ENCODE measurements around the gene BCAT1.

Gene BCAT1

GRCh38 chr12:24909667-24910066 lies 39.2 kb downstream of the BCAT1 start:
- peak overlapping the region; percentile 24; the same call in 1 of the 2 replicates for H3K4me3 ChIP-seq (ENCODE audit: low read depth, low read length)
- peaks cover 14% of the 10 kb centered on the region for H3K79me2 ChIP-seq (ENCODE audit: control insufficient read depth, insufficient read depth, low read length, unreplicated experiment)
- peaks cover 39% of the 10 kb centered on the region for H3K4me1 ChIP-seq (ENCODE audit: control insufficient read depth, insufficient read depth, low read length, unreplicated experiment)
- no peak overlapping the region for H2AFZ ChIP-seq (ENCODE audit: low read length, unreplicated experiment)
- 0 out of 2 replicates have a peak, but pooled peaks cover 6% of the 10 kb centered on the region for H3K36me3 ChIP-seq (ENCODE audit: insufficient read depth, low read length)
- H3K27ac ChIP-seq (ENCODE audit: low read depth, low read length) = peak overlapping the region; percentile 86
- no peaks in the 10 kb centered on the region for H3K27me3 ChIP-seq (ENCODE audit: insufficient read depth, low read length)

- Histone ChIP-seq H3K27ac (ENCODE audit: low read depth, low read length) (no peak overlapping the region), H3K36me3 (ENCODE audit: insufficient read depth, low read length) (0 out of 2 replicates have a peak, but pooled peaks cover 6% of the 10 kb centered on the region), H3K27me3 (ENCODE audit: insufficient read depth, low read length) (no peaks in the 10 kb centered on the region), H2AFZ (ENCODE audit: low read length, unreplicated experiment) (no peak overlapping the region), H3K79me2 (ENCODE audit: control insufficient read depth, insufficient read depth, low read length, unreplicated experiment) (peaks cover 14% of the 10 kb centered on the region), H3K4me1 (ENCODE audit: control insufficient read depth, insufficient read depth, low read length, unreplicated experiment) (peaks cover 39% of the 10 kb centered on the region), H3K4me3 (ENCODE audit: low read depth, low read length) (no peak overlapping the region)
Measured at GRCh38 chr12:24907464-24907863, 41.4 kb downstream of the BCAT1 start.

GRCh38 chr12:24906141-24906540 lies 42.8 kb downstream of the BCAT1 start:
- Histone ChIP-seq H3K27ac (ENCODE audit: low read depth, low read length) (no peak overlapping the region), H3K4me1 (ENCODE audit: control insufficient read depth, insufficient read depth, low read length, unreplicated experiment) (peaks cover 42% of the 10 kb centered on the region), H3K79me2 (ENCODE audit: control insufficient read depth, insufficient read depth, low read length, unreplicated experiment) (peaks cover 18% of the 10 kb centered on the region), H2AFZ (ENCODE audit: low read length, unreplicated experiment) (no peak overlapping the region), H3K4me3 (ENCODE audit: low read depth, low read length) (no peak overlapping the region), H3K27me3 (ENCODE audit: insufficient read depth, low read length) (no peaks in the 10 kb centered on the region), H3K36me3 (ENCODE audit: insufficient read depth, low read length) (0 out of 2 replicates have a peak, but pooled peaks cover 6% of the 10 kb centered on the region)

GRCh38 chr12:24905431-24905830 lies 43.5 kb downstream of the BCAT1 start:
- peaks cover 43% of the 10 kb centered on the region for H3K4me1 ChIP-seq (ENCODE audit: control insufficient read depth, insufficient read depth, low read length, unreplicated experiment)
- 0 out of 2 replicates have a peak, but pooled peaks cover 6% of the 10 kb centered on the region for H3K36me3 ChIP-seq (ENCODE audit: insufficient read depth, low read length)
- no peak overlapping the region for H3K27ac ChIP-seq (ENCODE audit: low read depth, low read length)
- H3K79me2 ChIP-seq (ENCODE audit: control insufficient read depth, insufficient read depth, low read length, unreplicated experiment) = peaks cover 17% of the 10 kb centered on the region
- H2AFZ ChIP-seq (ENCODE audit: low read length, unreplicated experiment) = no peak overlapping the region
- no peaks in the 10 kb centered on the region for H3K27me3 ChIP-seq (ENCODE audit: insufficient read depth, low read length)
- no peak overlapping the region for H3K4me3 ChIP-seq (ENCODE audit: low read depth, low read length)

GRCh38 chr12:24904871-24905270 lies 44.0 kb downstream of the BCAT1 start:
- no peak overlapping the region for H2AFZ ChIP-seq (ENCODE audit: low read length, unreplicated experiment)
- no peak overlapping the region for H3K4me3 ChIP-seq (ENCODE audit: low read depth, low read length)
- no peaks in the 10 kb centered on the region for H3K27me3 ChIP-seq (ENCODE audit: insufficient read depth, low read length)
- peaks cover 22% of the 10 kb centered on the region for H3K79me2 ChIP-seq (ENCODE audit: control insufficient read depth, insufficient read depth, low read length, unreplicated experiment)
- 0 out of 2 replicates have a peak, but pooled peaks cover 6% of the 10 kb centered on the region for H3K36me3 ChIP-seq (ENCODE audit: insufficient read depth, low read length)
- peaks cover 43% of the 10 kb centered on the region for H3K4me1 ChIP-seq (ENCODE audit: control insufficient read depth, insufficient read depth, low read length, unreplicated experiment)
- H3K27ac ChIP-seq (ENCODE audit: low read depth, low read length) = no peak overlapping the region

- peak overlapping the region; percentile 81 for H3K4me3 ChIP-seq (ENCODE audit: low read depth, low read length)
Measured at GRCh38 chr12:24903329-24904088, 45.4 kb downstream of the BCAT1 start.

GRCh38 chr12:24902511-24903328 lies 46.2 kb downstream of the BCAT1 start:
- Histone ChIP-seq H3K27me3 (ENCODE audit: insufficient read depth, low read length) (no peaks in the 10 kb centered on the region), H3K27ac (ENCODE audit: low read depth, low read length) (peak overlapping the region; percentile 28; the same call in 1 of the 2 replicates), H3K4me3 (ENCODE audit: low read depth, low read length) (peak overlapping the region; percentile 81), H2AFZ (ENCODE audit: low read length, unreplicated experiment) (peak overlapping the region; percentile 85), H3K79me2 (ENCODE audit: control insufficient read depth, insufficient read depth, low read length, unreplicated experiment) (peaks cover 27% of the 10 kb centered on the region), H3K36me3 (ENCODE audit: insufficient read depth, low read length) (no peaks in the 10 kb centered on the region), H3K4me1 (ENCODE audit: control insufficient read depth, insufficient read depth, low read length, unreplicated experiment) (peaks cover 52% of the 10 kb centered on the region)

More at GRCh38 chr12:24903329-24904088, 45.4 kb downstream of the BCAT1 start:
- Histone ChIP-seq H3K36me3 (ENCODE audit: insufficient read depth, low read length) (no peaks in the 10 kb centered on the region), H3K27ac (ENCODE audit: low read depth, low read length) (no peak overlapping the region), H3K27me3 (ENCODE audit: insufficient read depth, low read length) (no peaks in the 10 kb centered on the region), H3K79me2 (ENCODE audit: control insufficient read depth, insufficient read depth, low read length, unreplicated experiment) (peaks cover 25% of the 10 kb centered on the region), H3K4me1 (ENCODE audit: control insufficient read depth, insufficient read depth, low read length, unreplicated experiment) (peaks cover 45% of the 10 kb centered on the region), H2AFZ (ENCODE audit: low read length, unreplicated experiment) (peak overlapping the region; percentile 85)

- no peaks in the 10 kb centered on the region for H3K27me3 ChIP-seq (ENCODE audit: insufficient read depth, low read length)
- peak overlapping the region; percentile 81 for H3K4me3 ChIP-seq (ENCODE audit: low read depth, low read length)
- peaks cover 31% of the 10 kb centered on the region for H3K79me2 ChIP-seq (ENCODE audit: control insufficient read depth, insufficient read depth, low read length, unreplicated experiment)
- peak overlapping the region; percentile 85 for H2AFZ ChIP-seq (ENCODE audit: low read length, unreplicated experiment)
- peaks cover 61% of the 10 kb centered on the region for H3K4me1 ChIP-seq (ENCODE audit: control insufficient read depth, insufficient read depth, low read length, unreplicated experiment)
- peak overlapping the region; percentile 86 for H3K27ac ChIP-seq (ENCODE audit: low read depth, low read length)
- H3K36me3 ChIP-seq (ENCODE audit: insufficient read depth, low read length) = no peaks in the 10 kb centered on the region
Measured at GRCh38 chr12:24901576-24902461, 47.1 kb downstream of the BCAT1 start.

- Histone ChIP-seq H3K4me1 (ENCODE audit: control insufficient read depth, insufficient read depth, low read length, unreplicated experiment) (peaks cover 68% of the 10 kb centered on the region), H3K79me2 (ENCODE audit: control insufficient read depth, insufficient read depth, low read length, unreplicated experiment) (peaks cover 34% of the 10 kb centered on the region), H3K27ac (ENCODE audit: low read depth, low read length) (peak overlapping the region; percentile 86), H3K36me3 (ENCODE audit: insufficient read depth, low read length) (no peaks in the 10 kb centered on the region), H2AFZ (ENCODE audit: low read length, unreplicated experiment) (no peak overlapping the region), H3K27me3 (ENCODE audit: insufficient read depth, low read length) (no peaks in the 10 kb centered on the region), H3K4me3 (ENCODE audit: low read depth, low read length) (no peak overlapping the region)
Measured at GRCh38 chr12:24900196-24900595, 48.7 kb downstream of the BCAT1 start.
